GM23338 (cell line): ENCODE data around the gene TTC23. TPM values are rescaled to one million over a fixed set of nuclear protein-coding genes. Genes with fewer than 3 reads are reported as not detected.

Source experiments
- ATAC-seq: fragments of 200-7000 bp; cut with Tn5 transposase; 3 replicates; pipeline ENCODE4 v1.9.1; 2020
- DNase-seq: peaks from one replicate; pipeline ENCODE4 v3.0.0-alpha.2; 2015; ENCODE audit warnings: low spot score
- H2AFZ ChIP-seq: fragments of 200-600 bp; sonication (generic); 2 replicates; pipeline ENCODE4 v1.8.0; 2016; ENCODE audit warnings: antibody characterized with exemption, mild to moderate bottlenecking, moderate library complexity
- H3F3A ChIP-seq: fragments of 200-600 bp; sonication (generic); replicated peaks from 2 replicates; pipeline ENCODE4 v1.8.0; 2017; ENCODE audit warnings: antibody characterized with exemption, mixed run types, low read depth
- H3K27ac ChIP-seq: fragments of 200-600 bp; sonication (generic); 2 replicates; pipeline ENCODE4 v1.6.1; 2016; ENCODE audit warnings: low read depth
- H3K27me3 ChIP-seq: fragments of 200-600 bp; sonication (generic); 2 replicates; pipeline ENCODE4 v1.8.0; 2016; ENCODE audit warnings: mild to moderate bottlenecking, mixed run types, moderate library complexity; ENCODE audit not compliant: insufficient read depth
- H3K36me3 ChIP-seq: fragments of 200-600 bp; sonication (generic); 2 replicates; pipeline ENCODE4 v1.8.0; 2016; ENCODE audit warnings: mild to moderate bottlenecking; ENCODE audit not compliant: insufficient read depth
- H3K4me1 ChIP-seq: fragments of 200-600 bp; sonication (generic); 2 replicates; pipeline ENCODE4 v1.8.0; 2016; ENCODE audit warnings: mild to moderate bottlenecking, moderate library complexity; ENCODE audit not compliant: insufficient read depth
- H3K4me2 ChIP-seq: fragments of 200-600 bp; sonication (generic); 2 replicates; pipeline ENCODE4 v1.7.1; 2017; ENCODE audit warnings: mixed run types
- H3K4me3 ChIP-seq: fragments of 200-600 bp; sonication (generic); 2 replicates; pipeline ENCODE4 v1.6.1; 2016; ENCODE audit warnings: mixed run types
- H3K79me2 ChIP-seq: fragments of 200-600 bp; sonication (generic); replicated peaks from 2 replicates; pipeline ENCODE4 v1.8.0; 2017; ENCODE audit warnings: mild to moderate bottlenecking; ENCODE audit not compliant: insufficient read depth
- H3K9me2 ChIP-seq: fragments of 200-600 bp; sonication (generic); 2 replicates; pipeline ENCODE4 v1.8.0; 2017; ENCODE audit not compliant: insufficient read depth
- H4K20me1 ChIP-seq: fragments of 200-600 bp; sonication (generic); replicated peaks from 2 replicates; pipeline ENCODE4 v1.8.0; 2017; ENCODE audit warnings: mild to moderate bottlenecking; ENCODE audit not compliant: insufficient read depth
- H3K27ac Mint-ChIP-seq: 2 replicates; pipeline ENCODE4 v1.8.0; 2020; ENCODE audit warnings: inconsistent platforms, mild to moderate bottlenecking, moderate library complexity, mixed read lengths
- H3K27me3 Mint-ChIP-seq: 3 replicates; pipeline ENCODE4 v1.8.0; 2022; ENCODE audit warnings: low read depth, mild to moderate bottlenecking, moderate library complexity, mixed read lengths, inconsistent platforms; ENCODE audit not compliant: insufficient read depth, poor library complexity
- H3K36me3 Mint-ChIP-seq: 3 replicates; pipeline ENCODE4 v1.8.0; 2021; ENCODE audit warnings: low read depth, mild to moderate bottlenecking, inconsistent platforms, moderate library complexity, mixed read lengths
- H3K4me1 Mint-ChIP-seq: 3 replicates; pipeline ENCODE4 v1.8.0; 2020; ENCODE audit warnings: mild to moderate bottlenecking, inconsistent platforms, mixed read lengths
- H3K4me3 Mint-ChIP-seq: 3 replicates; pipeline ENCODE4 v1.8.0; 2021; ENCODE audit warnings: moderate library complexity, mild to moderate bottlenecking, inconsistent platforms, mixed read lengths
- H3K9me3 Mint-ChIP-seq: 3 replicates; pipeline ENCODE4 v1.8.0; 2020; ENCODE audit warnings: moderate library complexity, mild to moderate bottlenecking, inconsistent platforms, mixed read lengths
- CREB1 ChIP-seq: fragments of 250-450 bp; sonication (Bioruptor Pico); IDR thresholded peaks from 2 replicates; pipeline ENCODE4 v1.5.0; 2020; ENCODE audit warnings: low read depth, mild to moderate bottlenecking, moderate library complexity
- EZH2 ChIP-seq: fragments of 200-600 bp; sonication (generic); IDR thresholded peaks from one replicate; pipeline ENCODE4 v1.8.0; 2017; ENCODE audit warnings: antibody characterized with exemption, mild to moderate bottlenecking, low read depth; ENCODE audit not compliant: unreplicated experiment
- EZH2phosphoT487 ChIP-seq: fragments of 200-600 bp; sonication (generic); IDR thresholded peaks from one replicate; pipeline ENCODE4 v1.8.1; 2018; ENCODE audit warnings: antibody characterized with exemption; ENCODE audit not compliant: unreplicated experiment
- JUNB ChIP-seq: IDR thresholded peaks from one replicate; pipeline ENCODE4 v1.6.1; 2016; ENCODE audit warnings: antibody characterized with exemption; ENCODE audit not compliant: unreplicated experiment
- NANOG ChIP-seq: IDR thresholded peaks from 2 replicates; pipeline ENCODE4 v1.6.1; 2016; ENCODE audit warnings: antibody characterized with exemption, borderline replicate concordance
- POLR2AphosphoS5 ChIP-seq: IDR thresholded peaks from 2 replicates; pipeline ENCODE4 v1.6.1; 2016; ENCODE audit warnings: antibody characterized with exemption, low read depth
- STAT1 ChIP-seq: IDR thresholded peaks from one replicate; pipeline ENCODE4 v1.6.1; 2016; ENCODE audit warnings: antibody characterized with exemption; ENCODE audit not compliant: unreplicated experiment
- ZNF114 ChIP-seq: fragments of 250-450 bp; sonication (Bioruptor Pico); IDR thresholded peaks from 2 replicates; pipeline ENCODE4 v1.5.0; 2020; ENCODE audit warnings: mild to moderate bottlenecking, moderate library complexity
- ZNF331 ChIP-seq: fragments of 250-450 bp; sonication (Bioruptor Pico); IDR thresholded peaks from 2 replicates; pipeline ENCODE4 v1.5.0; 2020; ENCODE audit warnings: low read depth, mild to moderate bottlenecking, moderate library complexity
- polyA plus RNA-seq: library from polyadenylated mRNA; unstranded; fragments of >200 nt; fragmentation: Nextera tagmentation; extraction: Ambion mirVana; gene quantifications from 2 replicates; pipeline ENCODE4 v1.2.1, GENCODE V29; 2016
- total RNA-seq: library from RNA; depleted of rRNA; stranded (reverse); fragments of >200 nt; shearing (Covaris generic); gene quantifications from 2 replicates; pipeline ENCODE4 v1.2.3, GENCODE V29; 2014
- TF ChIP-seq, protein P1 (sequence below): fragments of 250-450 bp; sonication (Bioruptor Pico); IDR thresholded peaks from 2 replicates; pipeline ENCODE4 v1.5.0; 2020; ENCODE audit warnings: mild to moderate bottlenecking, moderate library complexity
- TF ChIP-seq, protein P2 (sequence below): IDR thresholded peaks from 2 replicates; pipeline ENCODE4 v1.6.1; 2016; ENCODE audit warnings: antibody characterized with exemption
- TF ChIP-seq, protein P3 (sequence below), 2 experiments: fragments of 200-600 bp in 1 of 2; sonication (generic) in 1 of 2; conservative IDR thresholded peaks; 2 replicates each; pipeline versions ENCODE4 v1.5.1 to v1.6.1; 2016 to 2017; ENCODE audit warnings: antibody characterized with exemption in 2 of 2, low read depth in 2 of 2, mild to moderate bottlenecking in 2 of 2, moderate library complexity in 1 of 2

Gene TTC23
- total and polyA plus RNA-seq, 2 experiments from 2014 or later = 6.3 to 25.2 TPM

DNA sequence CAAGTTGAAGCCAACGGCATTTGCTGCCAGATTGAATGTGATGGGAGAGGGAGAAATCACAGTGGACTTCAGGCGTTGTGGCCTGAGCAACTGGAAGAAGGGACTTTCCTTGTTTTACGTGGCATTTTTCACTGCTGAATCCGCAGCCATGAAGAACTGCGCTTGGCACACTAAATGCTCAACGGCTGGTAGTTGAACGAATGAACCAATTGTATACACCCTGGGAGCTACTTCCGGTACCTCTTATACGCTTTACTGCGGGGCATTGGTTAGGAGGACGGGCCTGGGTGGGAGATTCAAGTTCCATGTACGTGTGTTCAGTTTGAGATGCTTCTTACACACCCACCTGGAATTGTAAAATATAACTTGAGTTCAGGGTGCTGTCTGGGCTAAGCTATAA, 139.3 kb downstream of the TTC23 start:
- Mint-ChIP-seq H3K9me3 (no peaks in the 10 kb centered on the region; the same call in 2 of the 3 replicates), H3K4me3 (no peak overlapping the region), H3K27ac (no peak overlapping the region), H3K36me3 (no peaks in the 10 kb centered on the region; the same call in 2 of the 3 replicates), H3K27me3 (peaks cover 30% of the 10 kb centered on the region), H3K4me1 (peaks cover 5% of the 10 kb centered on the region; the same call in 2 of the 3 replicates)
- Histone ChIP-seq H4K20me1 (peaks cover 5% of the 10 kb centered on the region; the same call in 1 of the 2 replicates), H3K36me3 (no peaks in the 10 kb centered on the region), H3F3A (0 out of 2 replicates have a peak, but pooled peaks cover 9% of the 10 kb centered on the region), H3K27ac (no peak overlapping the region), H3K79me2 (no peaks in the 10 kb centered on the region), H3K4me2 (no peak overlapping the region), H3K27me3 (peaks cover 32% of the 10 kb centered on the region), H3K9me2 (no peaks in the 10 kb centered on the region), H2AFZ (no peak overlapping the region), H3K4me3 (no peak overlapping the region), H3K4me1 (no peaks in the 10 kb centered on the region)
- no peak for DNase-seq
- no peak for ATAC-seq
- TF ChIP-seq ZNF331 = no peak
- TF ChIP-seq STAT1 = no peak
- TF ChIP-seq EZH2 = no peak
- TF ChIP-seq, protein P1, sequence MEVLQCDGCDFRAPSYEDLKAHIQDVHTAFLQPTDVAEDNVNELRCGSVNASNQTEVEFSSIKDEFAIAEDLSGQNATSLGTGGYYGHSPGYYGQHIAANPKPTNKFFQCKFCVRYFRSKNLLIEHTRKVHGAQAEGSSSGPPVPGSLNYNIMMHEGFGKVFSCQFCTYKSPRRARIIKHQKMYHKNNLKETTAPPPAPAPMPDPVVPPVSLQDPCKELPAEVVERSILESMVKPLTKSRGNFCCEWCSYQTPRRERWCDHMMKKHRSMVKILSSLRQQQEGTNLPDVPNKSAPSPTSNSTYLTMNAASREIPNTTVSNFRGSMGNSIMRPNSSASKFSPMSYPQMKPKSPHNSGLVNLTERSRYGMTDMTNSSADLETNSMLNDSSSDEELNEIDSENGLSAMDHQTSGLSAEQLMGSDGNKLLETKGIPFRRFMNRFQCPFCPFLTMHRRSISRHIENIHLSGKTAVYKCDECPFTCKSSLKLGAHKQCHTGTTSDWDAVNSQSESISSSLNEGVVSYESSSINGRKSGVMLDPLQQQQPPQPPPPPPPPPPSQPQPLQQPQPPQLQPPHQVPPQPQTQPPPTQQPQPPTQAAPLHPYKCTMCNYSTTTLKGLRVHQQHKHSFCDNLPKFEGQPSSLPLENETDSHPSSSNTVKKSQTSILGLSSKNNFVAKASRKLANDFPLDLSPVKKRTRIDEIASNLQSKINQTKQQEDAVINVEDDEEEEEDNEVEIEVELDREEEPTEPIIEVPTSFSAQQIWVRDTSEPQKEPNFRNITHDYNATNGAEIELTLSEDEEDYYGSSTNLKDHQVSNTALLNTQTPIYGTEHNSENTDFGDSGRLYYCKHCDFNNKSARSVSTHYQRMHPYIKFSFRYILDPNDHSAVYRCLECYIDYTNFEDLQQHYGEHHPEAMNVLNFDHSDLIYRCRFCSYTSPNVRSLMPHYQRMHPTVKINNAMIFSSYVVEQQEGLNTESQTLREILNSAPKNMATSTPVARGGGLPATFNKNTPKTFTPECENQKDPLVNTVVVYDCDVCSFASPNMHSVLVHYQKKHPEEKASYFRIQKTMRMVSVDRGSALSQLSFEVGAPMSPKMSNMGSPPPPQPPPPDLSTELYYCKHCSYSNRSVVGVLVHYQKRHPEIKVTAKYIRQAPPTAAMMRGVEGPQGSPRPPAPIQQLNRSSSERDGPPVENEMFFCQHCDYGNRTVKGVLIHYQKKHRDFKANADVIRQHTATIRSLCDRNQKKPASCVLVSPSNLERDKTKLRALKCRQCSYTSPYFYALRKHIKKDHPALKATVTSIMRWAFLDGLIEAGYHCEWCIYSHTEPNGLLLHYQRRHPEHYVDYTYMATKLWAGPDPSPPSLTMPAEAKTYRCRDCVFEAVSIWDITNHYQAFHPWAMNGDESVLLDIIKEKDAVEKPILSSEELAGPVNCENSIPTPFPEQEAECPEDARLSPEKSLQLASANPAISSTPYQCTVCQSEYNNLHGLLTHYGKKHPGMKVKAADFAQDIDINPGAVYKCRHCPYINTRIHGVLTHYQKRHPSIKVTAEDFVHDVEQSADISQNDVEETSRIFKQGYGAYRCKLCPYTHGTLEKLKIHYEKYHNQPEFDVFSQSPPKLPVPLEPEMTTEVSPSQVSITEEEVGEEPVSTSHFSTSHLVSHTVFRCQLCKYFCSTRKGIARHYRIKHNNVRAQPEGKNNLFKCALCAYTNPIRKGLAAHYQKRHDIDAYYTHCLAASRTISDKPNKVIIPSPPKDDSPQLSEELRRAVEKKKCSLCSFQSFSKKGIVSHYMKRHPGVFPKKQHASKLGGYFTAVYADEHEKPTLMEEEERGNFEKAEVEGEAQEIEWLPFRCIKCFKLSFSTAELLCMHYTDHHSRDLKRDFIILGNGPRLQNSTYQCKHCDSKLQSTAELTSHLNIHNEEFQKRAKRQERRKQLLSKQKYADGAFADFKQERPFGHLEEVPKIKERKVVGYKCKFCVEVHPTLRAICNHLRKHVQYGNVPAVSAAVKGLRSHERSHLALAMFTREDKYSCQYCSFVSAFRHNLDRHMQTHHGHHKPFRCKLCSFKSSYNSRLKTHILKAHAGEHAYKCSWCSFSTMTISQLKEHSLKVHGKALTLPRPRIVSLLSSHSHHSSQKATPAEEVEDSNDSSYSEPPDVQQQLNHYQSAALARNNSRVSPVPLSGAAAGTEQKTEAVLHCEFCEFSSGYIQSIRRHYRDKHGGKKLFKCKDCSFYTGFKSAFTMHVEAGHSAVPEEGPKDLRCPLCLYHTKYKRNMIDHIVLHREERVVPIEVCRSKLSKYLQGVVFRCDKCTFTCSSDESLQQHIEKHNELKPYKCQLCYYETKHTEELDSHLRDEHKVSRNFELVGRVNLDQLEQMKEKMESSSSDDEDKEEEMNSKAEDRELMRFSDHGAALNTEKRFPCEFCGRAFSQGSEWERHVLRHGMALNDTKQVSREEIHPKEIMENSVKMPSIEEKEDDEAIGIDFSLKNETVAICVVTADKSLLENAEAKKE (CRISPR knock-in tag) = no peak

DNA sequence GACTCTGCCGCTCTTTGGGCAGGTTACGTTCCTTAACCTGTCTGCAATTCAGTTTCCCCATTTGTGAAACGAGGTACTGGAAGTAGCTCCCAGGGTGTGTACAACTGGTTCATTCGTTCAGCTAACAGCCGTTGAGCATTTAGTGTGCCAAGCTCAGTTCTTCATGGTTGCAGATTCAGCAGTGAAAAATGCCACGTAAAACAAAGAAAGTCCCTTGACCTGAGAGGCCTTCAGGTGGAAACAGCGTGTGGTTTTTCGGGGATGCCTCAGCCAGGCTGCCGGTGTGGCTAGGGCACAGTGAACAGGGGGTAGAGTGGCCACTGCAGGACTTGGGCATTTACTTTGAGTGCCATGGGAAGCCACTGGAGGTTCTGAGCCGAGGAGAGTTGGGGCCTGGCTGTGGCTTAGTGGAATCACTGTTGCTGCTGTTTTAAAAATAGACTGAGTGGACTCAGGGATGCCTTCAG, 139.8 kb downstream of the TTC23 start:
- no peaks in the 10 kb centered on the region for H3K4me1 ChIP-seq
- ATAC-seq = no peak
- TF ChIP-seq CREB1 (CRISPR knock-in tag) (no peak), JUNB (no peak), ZNF331 (no peak), EZH2phosphoT487 (no peak), NANOG (no peak), POLR2AphosphoS5 (no peak), ZNF114 (no peak), STAT1 (no peak)
- TF ChIP-seq, protein P2, sequence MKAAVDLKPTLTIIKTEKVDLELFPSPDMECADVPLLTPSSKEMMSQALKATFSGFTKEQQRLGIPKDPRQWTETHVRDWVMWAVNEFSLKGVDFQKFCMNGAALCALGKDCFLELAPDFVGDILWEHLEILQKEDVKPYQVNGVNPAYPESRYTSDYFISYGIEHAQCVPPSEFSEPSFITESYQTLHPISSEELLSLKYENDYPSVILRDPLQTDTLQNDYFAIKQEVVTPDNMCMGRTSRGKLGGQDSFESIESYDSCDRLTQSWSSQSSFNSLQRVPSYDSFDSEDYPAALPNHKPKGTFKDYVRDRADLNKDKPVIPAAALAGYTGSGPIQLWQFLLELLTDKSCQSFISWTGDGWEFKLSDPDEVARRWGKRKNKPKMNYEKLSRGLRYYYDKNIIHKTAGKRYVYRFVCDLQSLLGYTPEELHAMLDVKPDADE = no peak
- TF ChIP-seq, protein P3, sequence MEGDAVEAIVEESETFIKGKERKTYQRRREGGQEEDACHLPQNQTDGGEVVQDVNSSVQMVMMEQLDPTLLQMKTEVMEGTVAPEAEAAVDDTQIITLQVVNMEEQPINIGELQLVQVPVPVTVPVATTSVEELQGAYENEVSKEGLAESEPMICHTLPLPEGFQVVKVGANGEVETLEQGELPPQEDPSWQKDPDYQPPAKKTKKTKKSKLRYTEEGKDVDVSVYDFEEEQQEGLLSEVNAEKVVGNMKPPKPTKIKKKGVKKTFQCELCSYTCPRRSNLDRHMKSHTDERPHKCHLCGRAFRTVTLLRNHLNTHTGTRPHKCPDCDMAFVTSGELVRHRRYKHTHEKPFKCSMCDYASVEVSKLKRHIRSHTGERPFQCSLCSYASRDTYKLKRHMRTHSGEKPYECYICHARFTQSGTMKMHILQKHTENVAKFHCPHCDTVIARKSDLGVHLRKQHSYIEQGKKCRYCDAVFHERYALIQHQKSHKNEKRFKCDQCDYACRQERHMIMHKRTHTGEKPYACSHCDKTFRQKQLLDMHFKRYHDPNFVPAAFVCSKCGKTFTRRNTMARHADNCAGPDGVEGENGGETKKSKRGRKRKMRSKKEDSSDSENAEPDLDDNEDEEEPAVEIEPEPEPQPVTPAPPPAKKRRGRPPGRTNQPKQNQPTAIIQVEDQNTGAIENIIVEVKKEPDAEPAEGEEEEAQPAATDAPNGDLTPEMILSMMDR (conservative IDR thresholded peaks at IDR 0.05; ENCODE audit: low read depth in 2 of 2) = no peak

More for the DNA sequence above, 139.8 kb downstream of the TTC23 start:
- H4K20me1 ChIP-seq = peaks cover 5% of the 10 kb centered on the region; the same call in 1 of the 2 replicates
- Mint-ChIP-seq H3K27me3 (peaks cover 32% of the 10 kb centered on the region), H3K4me1 (peaks cover 5% of the 10 kb centered on the region; the same call in 2 of the 3 replicates), H3K9me3 (no peaks in the 10 kb centered on the region; the same call in 2 of the 3 replicates), H3K36me3 (no peaks in the 10 kb centered on the region; the same call in 2 of the 3 replicates), H3K4me3 (no peak overlapping the region), H3K27ac (no peak overlapping the region)
- no peak overlapping the region for H2AFZ ChIP-seq
- H3K4me2 ChIP-seq = no peak overlapping the region
- H3K9me2 ChIP-seq = no peaks in the 10 kb centered on the region
- no peaks in the 10 kb centered on the region for H3K36me3 ChIP-seq
- no peak for DNase-seq
- H3K27ac ChIP-seq = no peak overlapping the region
- H3K4me3 ChIP-seq = no peak overlapping the region
- 0 out of 2 replicates have a peak, but pooled peaks cover 9% of the 10 kb centered on the region for H3F3A ChIP-seq
- H3K79me2 ChIP-seq = no peaks in the 10 kb centered on the region
- H3K27me3 ChIP-seq = peaks cover 34% of the 10 kb centered on the region
